ENCODE results near the gene TTLL6. TPM values are rescaled to one million over a fixed set of nuclear protein-coding genes. Genes with fewer than 3 reads are reported as not detected.

Gene TTLL6
- total RNA-seq (2014; rRNA removed) (0.29 and 0.40 TPM in 2 replicates), Bru-seq, nascent RNA (percentile 28 among the genes with signal in this experiment), BruChase-seq, experiment 1, labeled RNA remaining after a 6-hour chase (percentile 23 among the genes with signal in this experiment), BruChase-seq, experiment 2, labeled RNA remaining after a 2-hour chase (percentile 29 among the genes with signal in this experiment)
- long read RNA-seq, partial matches to known transcripts = 1 of 2 reads
- long read RNA-seq, other reads (novel, unspliced or antisense) = 1 of 2 reads

GRCh38 chr17:48816774-48817590 is at the start of gene TTLL6:
TSS of gene TTLL6 (minus strand) at chr17:48817229. CDS start at chr17:48817072, 157 bp downstream.
- DNase-seq (peak; percentile 98), ATAC-seq (peak; percentile 96)
- Histone ChIP-seq H3K36me3 (ENCODE audit: low read depth, low read length) (no peaks in the 10 kb centered on the region), H3K4me2 (ENCODE audit: low read length) (peak within 1 kb of the TSS; percentile 87), H3K9ac (ENCODE audit: low read length) (peak within 1 kb of the TSS; percentile 13; the same call in 1 of the 2 replicates), H3K27ac (ENCODE audit: low read length) (no peak within 1 kb of the TSS), H3F3A (ENCODE audit: low read length, unreplicated experiment) (no peaks in the 10 kb centered on the region), H3K27me3 (ENCODE audit: low read length) (no peaks in the 10 kb centered on the region), H3K9me2 (replicated peaks; ENCODE audit: low read length) (no peaks in the 10 kb centered on the region), H3K79me2 (ENCODE audit: low read length) (no peaks in the 10 kb centered on the region), H3K4me1 (ENCODE audit: insufficient read depth, low read length) (peaks cover 12% of the 10 kb centered on the region), H3K9me3 (ENCODE audit: low read length) (no peaks in the 10 kb centered on the region), H3K4me3 (ENCODE audit: low read length) (peak within 1 kb of the TSS; percentile 65), H2AFZ (ENCODE audit: low read length) (peak within 1 kb of the TSS; percentile 89), H4K20me1 (ENCODE audit: low read length) (no peaks in the 10 kb centered on the region)
- ChIA-PET POLR2A (ENCODE audit: unreplicated experiment) (interaction anchor here (0.6 kb wide), 3 partner anchors 43 to 89 kb away, joined by 5 to 17 read pairs (median 5); partner anchors contain the start of genes ATP5MC1 and HOXB13), CTCF (interaction anchor here (0.6 to 2.8 kb wide), 7 partner anchors 18 to 146 kb away, joined by 3 to 26 read pairs (median 4); no protein-coding TSS in a partner anchor)
- intact Hi-C loops (cut with micrococcal nuclease) = no loop called here
- TF ChIP-seq EZH2phosphoT487 (IDR thresholded peaks at IDR 0.05; ENCODE audit: borderline replicate concordance, low read length) (no peak), EZH2 (IDR thresholded peaks at IDR 0.05; ENCODE audit: low read length, unreplicated experiment) (no peak)
- TF ChIP-seq, protein P1, sequence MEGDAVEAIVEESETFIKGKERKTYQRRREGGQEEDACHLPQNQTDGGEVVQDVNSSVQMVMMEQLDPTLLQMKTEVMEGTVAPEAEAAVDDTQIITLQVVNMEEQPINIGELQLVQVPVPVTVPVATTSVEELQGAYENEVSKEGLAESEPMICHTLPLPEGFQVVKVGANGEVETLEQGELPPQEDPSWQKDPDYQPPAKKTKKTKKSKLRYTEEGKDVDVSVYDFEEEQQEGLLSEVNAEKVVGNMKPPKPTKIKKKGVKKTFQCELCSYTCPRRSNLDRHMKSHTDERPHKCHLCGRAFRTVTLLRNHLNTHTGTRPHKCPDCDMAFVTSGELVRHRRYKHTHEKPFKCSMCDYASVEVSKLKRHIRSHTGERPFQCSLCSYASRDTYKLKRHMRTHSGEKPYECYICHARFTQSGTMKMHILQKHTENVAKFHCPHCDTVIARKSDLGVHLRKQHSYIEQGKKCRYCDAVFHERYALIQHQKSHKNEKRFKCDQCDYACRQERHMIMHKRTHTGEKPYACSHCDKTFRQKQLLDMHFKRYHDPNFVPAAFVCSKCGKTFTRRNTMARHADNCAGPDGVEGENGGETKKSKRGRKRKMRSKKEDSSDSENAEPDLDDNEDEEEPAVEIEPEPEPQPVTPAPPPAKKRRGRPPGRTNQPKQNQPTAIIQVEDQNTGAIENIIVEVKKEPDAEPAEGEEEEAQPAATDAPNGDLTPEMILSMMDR (conservative IDR thresholded peaks at IDR 0.05; ENCODE audit: low read depth, low read length) = no peak
- no TSS peak for BruUV-seq (replicated peaks)

DNA sequence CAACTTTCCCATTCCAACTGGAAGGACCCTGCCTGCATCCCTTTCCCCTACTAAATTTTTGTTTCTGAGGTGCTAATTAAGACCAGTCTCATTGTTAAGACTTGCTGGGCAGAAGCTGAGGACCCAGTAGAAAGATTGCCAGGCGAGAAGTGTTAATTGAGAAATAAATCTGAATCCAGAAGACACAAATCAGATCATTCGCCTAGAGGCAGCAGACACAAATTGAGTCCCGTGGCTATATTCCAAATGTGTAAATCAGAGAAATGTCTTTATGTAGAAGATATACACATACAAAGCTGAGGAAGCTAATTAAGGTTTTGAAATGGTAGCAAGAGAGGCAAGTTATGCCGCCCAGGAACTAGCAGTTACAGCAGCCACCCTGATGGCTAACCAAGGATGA is 43.4 kb upstream of the TTLL6 start:
- no peak overlapping the region for H2AFZ ChIP-seq (ENCODE audit: low read length)
- H3F3A ChIP-seq (ENCODE audit: low read length, unreplicated experiment) = no peaks in the 10 kb centered on the region
- ATAC-seq (no peak), DNase-seq (no peak)
- POLR2A ChIA-PET (ENCODE audit: unreplicated experiment) = no interaction called here
- BruUV-seq (replicated peaks) = no TSS peak
- H3K4me3 ChIP-seq (ENCODE audit: low read length) = no peak overlapping the region
- no peaks in the 10 kb centered on the region for H3K9me3 ChIP-seq (ENCODE audit: low read length)
- H3K4me1 ChIP-seq (ENCODE audit: insufficient read depth, low read length) = no peaks in the 10 kb centered on the region
- H3K9ac ChIP-seq (ENCODE audit: low read length) = no peak overlapping the region
- peaks cover 25% of the 10 kb centered on the region for H3K36me3 ChIP-seq (ENCODE audit: low read depth, low read length)
- intact Hi-C loops (cut with micrococcal nuclease) = no loop called here
- CTCF ChIA-PET = no interaction called here
- no peaks in the 10 kb centered on the region for H3K9me2 ChIP-seq (replicated peaks; ENCODE audit: low read length)
- TF ChIP-seq, protein P1 (conservative IDR thresholded peaks at IDR 0.05; ENCODE audit: low read depth, low read length) = no peak
- TF ChIP-seq EZH2phosphoT487 (IDR thresholded peaks at IDR 0.05; ENCODE audit: borderline replicate concordance, low read length) (no peak), EZH2 (IDR thresholded peaks at IDR 0.05; ENCODE audit: low read length, unreplicated experiment) (no peak)
- H3K27ac ChIP-seq (ENCODE audit: low read length) = no peak overlapping the region
- H3K4me2 ChIP-seq (ENCODE audit: low read length) = no peak overlapping the region
- no peaks in the 10 kb centered on the region for H4K20me1 ChIP-seq (ENCODE audit: low read length)
- no peaks in the 10 kb centered on the region for H3K79me2 ChIP-seq (ENCODE audit: low read length)
- no peaks in the 10 kb centered on the region for H3K27me3 ChIP-seq (ENCODE audit: low read length)
